ENCODE results near the gene MT1M.

Gene MT1M

GRCh38 chr16:56640076-56640475 lies 7.6 kb downstream of the MT1M start:
- Histone ChIP-seq H3K9ac (ENCODE audit: low read depth, low read length, poor library complexity, severe bottlenecking) (no peak overlapping the region), H2AFZ (ENCODE audit: low read length) (no peak overlapping the region), H3K4me2 (ENCODE audit: low read depth, low read length, poor library complexity, severe bottlenecking) (no peak overlapping the region), H3F3A (ENCODE audit: low read depth) (no peaks in the 10 kb centered on the region), H3K9me2 (replicated peaks; ENCODE audit: low read depth, low read length) (no peaks in the 10 kb centered on the region), H3K79me2 (ENCODE audit: insufficient read depth, low read length) (no peaks in the 10 kb centered on the region), H3K4me1 (ENCODE audit: insufficient read depth, low read length, poor library complexity, severe bottlenecking) (no peaks in the 10 kb centered on the region), H3K27me3 (ENCODE audit: insufficient read depth, low read length, poor library complexity, severe bottlenecking) (no peaks in the 10 kb centered on the region), H3K4me3 (ENCODE audit: low read length, poor library complexity, severe bottlenecking) (no peak overlapping the region), H4K20me1 (ENCODE audit: insufficient read depth, low read length, poor library complexity, severe bottlenecking) (no peaks in the 10 kb centered on the region), H3K36me3 (ENCODE audit: insufficient read depth, low read length) (no peaks in the 10 kb centered on the region), H3K9me3 (ENCODE audit: insufficient read depth, low read depth, low read length) (no peaks in the 10 kb centered on the region)
- TF ChIP-seq EZH2phosphoT487 (IDR thresholded peaks at IDR 0.05; ENCODE audit: borderline replicate concordance): no peak
- no peak for TF ChIP-seq CTCF (conservative IDR thresholded peaks at IDR 0.05; ENCODE audit: low read length)

GRCh38 chr16:56641166-56641565 lies 8.7 kb downstream of the MT1M start:
- Histone ChIP-seq H3K4me1 (ENCODE audit: insufficient read depth, low read length, poor library complexity, severe bottlenecking) (no peaks in the 10 kb centered on the region), H2AFZ (ENCODE audit: low read length) (no peak overlapping the region), H3K9ac (ENCODE audit: low read depth, low read length, poor library complexity, severe bottlenecking) (no peak overlapping the region), H3K4me2 (ENCODE audit: low read depth, low read length, poor library complexity, severe bottlenecking) (no peak overlapping the region), H4K20me1 (ENCODE audit: insufficient read depth, low read length, poor library complexity, severe bottlenecking) (no peaks in the 10 kb centered on the region), H3F3A (ENCODE audit: low read depth) (no peaks in the 10 kb centered on the region), H3K36me3 (ENCODE audit: insufficient read depth, low read length) (no peaks in the 10 kb centered on the region), H3K27me3 (ENCODE audit: insufficient read depth, low read length, poor library complexity, severe bottlenecking) (no peaks in the 10 kb centered on the region), H3K4me3 (ENCODE audit: low read length, poor library complexity, severe bottlenecking) (no peak overlapping the region), H3K9me3 (ENCODE audit: insufficient read depth, low read depth, low read length) (no peaks in the 10 kb centered on the region), H3K9me2 (replicated peaks; ENCODE audit: low read depth, low read length) (no peaks in the 10 kb centered on the region), H3K79me2 (ENCODE audit: insufficient read depth, low read length) (no peaks in the 10 kb centered on the region)
- TF ChIP-seq EZH2phosphoT487 (IDR thresholded peaks at IDR 0.05; ENCODE audit: borderline replicate concordance) (no peak), CTCF (conservative IDR thresholded peaks at IDR 0.05; ENCODE audit: low read length) (no peak)

GRCh38 chr16:56643080-56643778 lies 10.8 kb downstream of the MT1M start:
- Histone ChIP-seq H4K20me1 (ENCODE audit: insufficient read depth, low read length, poor library complexity, severe bottlenecking) (no peaks in the 10 kb centered on the region), H3K9me3 (ENCODE audit: insufficient read depth, low read depth, low read length) (no peaks in the 10 kb centered on the region), H2AFZ (ENCODE audit: low read length) (no peak overlapping the region), H3K4me1 (ENCODE audit: insufficient read depth, low read length, poor library complexity, severe bottlenecking) (no peaks in the 10 kb centered on the region), H3K27me3 (ENCODE audit: insufficient read depth, low read length, poor library complexity, severe bottlenecking) (no peaks in the 10 kb centered on the region), H3F3A (ENCODE audit: low read depth) (no peaks in the 10 kb centered on the region), H3K79me2 (ENCODE audit: insufficient read depth, low read length) (no peaks in the 10 kb centered on the region), H3K36me3 (ENCODE audit: insufficient read depth, low read length) (no peaks in the 10 kb centered on the region), H3K4me3 (ENCODE audit: low read length, poor library complexity, severe bottlenecking) (no peak overlapping the region), H3K9me2 (replicated peaks; ENCODE audit: low read depth, low read length) (no peaks in the 10 kb centered on the region), H3K4me2 (ENCODE audit: low read depth, low read length, poor library complexity, severe bottlenecking) (no peak overlapping the region), H3K9ac (ENCODE audit: low read depth, low read length, poor library complexity, severe bottlenecking) (no peak overlapping the region)
- peak; percentile 12; the same call in 1 of the 2 replicates for TF ChIP-seq CTCF (conservative IDR thresholded peaks at IDR 0.05; ENCODE audit: low read length)
- no peak for TF ChIP-seq EZH2phosphoT487 (IDR thresholded peaks at IDR 0.05; ENCODE audit: borderline replicate concordance)

All from Loucy (cell line).